Central memory CD8-positive, alpha-beta T cell (primary cell): ENCODE results near the gene FOXN4.

Experiments
- ATAC-seq: fragments of 150-1000 bp; cut with Tn5 transposase; replicated peaks from 2 replicates; pipeline ENCODE4 v1.10.0; 2022; ENCODE audit warnings: mild to moderate bottlenecking, moderate FRiP score, moderate number of reproducible peaks; ENCODE audit not compliant: poor library complexity, severe bottlenecking; ENCODE audit errors: extremely low read depth
- DNase-seq, 2 donors: peaks; one replicate each; pipeline ENCODE4 v3.0.0; 2021; ENCODE audit warnings: low spot score in 2 of 2
- H3K27ac Mint-ChIP-seq: one replicate; pipeline ENCODE4 v1.8.0; 2022; ENCODE audit warnings: low read depth, mild to moderate bottlenecking, moderate library complexity, mixed read lengths
- H3K27me3 Mint-ChIP-seq: one replicate; pipeline ENCODE4 v1.8.0; 2022; ENCODE audit warnings: mixed read lengths
- H3K36me3 Mint-ChIP-seq: one replicate; pipeline ENCODE4 v1.8.0; 2022; ENCODE audit warnings: mild to moderate bottlenecking, moderate library complexity, mixed read lengths; ENCODE audit not compliant: insufficient read depth
- H3K4me1 Mint-ChIP-seq: one replicate; pipeline ENCODE4 v1.8.0; 2022; ENCODE audit warnings: mixed read lengths
- H3K4me3 Mint-ChIP-seq: one replicate; pipeline ENCODE4 v1.8.0; 2022; ENCODE audit warnings: mild to moderate bottlenecking, moderate library complexity, mixed read lengths
- H3K9me3 Mint-ChIP-seq: one replicate; pipeline ENCODE4 v1.8.0; 2022; ENCODE audit warnings: mixed read lengths

The FOXN4 gene

DNA sequence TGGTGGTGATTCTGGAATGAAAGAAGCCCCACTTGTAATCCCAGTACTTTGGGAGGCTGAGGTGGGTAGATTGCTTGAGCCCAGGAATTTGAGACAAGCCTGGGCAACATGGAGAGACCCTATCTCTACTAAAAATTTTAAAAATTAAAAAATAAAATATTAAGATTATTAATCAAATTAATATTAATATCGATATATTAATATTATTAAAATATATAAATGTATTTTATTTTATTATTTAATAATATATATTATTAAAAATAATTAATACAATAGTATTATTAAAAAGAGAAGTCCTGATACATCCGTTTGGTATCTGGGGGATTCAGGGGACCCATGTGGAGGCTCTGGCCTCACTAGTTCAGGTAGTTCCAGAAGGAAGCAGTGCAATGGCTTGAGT is 68.7 kb downstream of the FOXN4 start:
- H3K27me3 Mint-ChIP-seq = no peaks in the 10 kb centered on the region
- peaks cover 15% of the 10 kb centered on the region for H3K36me3 Mint-ChIP-seq
- H3K4me3 Mint-ChIP-seq = no peak overlapping the region

GRCh38 chr12:109239691-109240090 is 69.4 kb downstream of the FOXN4 start:
- H3K27ac Mint-ChIP-seq = no peak overlapping the region
- peaks cover 14% of the 10 kb centered on the region for H3K36me3 Mint-ChIP-seq
- DNase-seq (no peak), ATAC-seq (no peak)
- no peaks in the 10 kb centered on the region for H3K4me1 Mint-ChIP-seq
- no peaks in the 10 kb centered on the region for H3K27me3 Mint-ChIP-seq
- no peaks in the 10 kb centered on the region for H3K9me3 Mint-ChIP-seq
- no peak overlapping the region for H3K4me3 Mint-ChIP-seq

More for the DNA sequence above, 68.7 kb downstream of the FOXN4 start:
- no peak for DNase-seq
- no peaks in the 10 kb centered on the region for H3K4me1 Mint-ChIP-seq
- ATAC-seq = no peak
- no peak overlapping the region for H3K27ac Mint-ChIP-seq
- no peaks in the 10 kb centered on the region for H3K9me3 Mint-ChIP-seq

- Mint-ChIP-seq H3K4me3 (no peak overlapping the region), H3K4me1 (no peaks in the 10 kb centered on the region), H3K27me3 (no peaks in the 10 kb centered on the region), H3K36me3 (peaks cover 12% of the 10 kb centered on the region), H3K27ac (no peak overlapping the region), H3K9me3 (no peaks in the 10 kb centered on the region)
- DNase-seq (no peak), ATAC-seq (no peak)
Observed at GRCh38 chr12:109239179-109239578, 69.9 kb downstream of the FOXN4 start.

GRCh38 chr12:109236257-109236656 is 72.8 kb downstream of the FOXN4 start:
- H3K36me3 Mint-ChIP-seq = peaks cover 11% of the 10 kb centered on the region

GRCh38 chr12:109234012-109234411 is 75.1 kb downstream of the FOXN4 start:
- no peak overlapping the region for H3K4me3 Mint-ChIP-seq
- H3K27me3 Mint-ChIP-seq = no peaks in the 10 kb centered on the region
- no peak overlapping the region for H3K27ac Mint-ChIP-seq
- ATAC-seq (no peak), DNase-seq (no peak)
- H3K36me3 Mint-ChIP-seq = peaks cover 11% of the 10 kb centered on the region
- no peaks in the 10 kb centered on the region for H3K4me1 Mint-ChIP-seq
- H3K9me3 Mint-ChIP-seq = no peaks in the 10 kb centered on the region

More at GRCh38 chr12:109236257-109236656, 72.8 kb downstream of the FOXN4 start:
- no peak overlapping the region for H3K4me3 Mint-ChIP-seq
- H3K4me1 Mint-ChIP-seq = no peaks in the 10 kb centered on the region
- no peaks in the 10 kb centered on the region for H3K27me3 Mint-ChIP-seq
- H3K27ac Mint-ChIP-seq = no peak overlapping the region
- ATAC-seq (no peak), DNase-seq (no peak)
- H3K9me3 Mint-ChIP-seq = no peaks in the 10 kb centered on the region

DNA sequence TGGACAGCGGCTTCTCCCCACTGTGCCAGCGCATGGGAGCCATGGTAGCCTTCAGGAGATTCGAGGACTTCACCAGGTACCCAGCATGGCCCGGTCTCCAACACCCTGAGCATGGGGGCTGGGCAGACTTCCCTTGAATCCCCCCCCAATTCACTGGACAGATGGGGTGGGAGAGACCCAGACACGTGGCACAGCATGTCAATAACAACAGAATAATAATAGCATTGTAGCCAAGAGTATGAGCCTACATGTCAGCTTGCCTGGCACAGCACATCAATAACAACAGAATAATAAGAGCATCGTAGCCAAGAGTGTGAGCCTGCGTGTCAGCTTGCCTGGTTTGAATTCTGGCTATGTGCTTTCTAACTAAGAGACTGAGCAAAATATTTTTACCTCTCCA is 76.4 kb downstream of the FOXN4 start:
- no peak for DNase-seq
- H3K4me1 Mint-ChIP-seq = no peaks in the 10 kb centered on the region
- ATAC-seq = no peak
- H3K36me3 Mint-ChIP-seq = peaks cover 12% of the 10 kb centered on the region
- no peak overlapping the region for H3K4me3 Mint-ChIP-seq
- no peaks in the 10 kb centered on the region for H3K9me3 Mint-ChIP-seq
- H3K27ac Mint-ChIP-seq = no peak overlapping the region
- no peaks in the 10 kb centered on the region for H3K27me3 Mint-ChIP-seq

GRCh38 chr12:109230193-109230592 is 78.9 kb downstream of the FOXN4 start:
- ATAC-seq (no peak), DNase-seq (no peak)
- Mint-ChIP-seq H3K27me3 (no peaks in the 10 kb centered on the region), H3K36me3 (peaks cover 3% of the 10 kb centered on the region), H3K4me1 (no peaks in the 10 kb centered on the region), H3K4me3 (no peak overlapping the region), H3K9me3 (no peaks in the 10 kb centered on the region), H3K27ac (no peak overlapping the region)

- H3K27me3 Mint-ChIP-seq = no peaks in the 10 kb centered on the region
- no peak for ATAC-seq
- no peaks in the 10 kb centered on the region for H3K9me3 Mint-ChIP-seq
- H3K4me3 Mint-ChIP-seq = no peak overlapping the region
- no peaks in the 10 kb centered on the region for H3K4me1 Mint-ChIP-seq
- no peak overlapping the region for H3K27ac Mint-ChIP-seq
- no peak for DNase-seq
- H3K36me3 Mint-ChIP-seq = peaks cover 2% of the 10 kb centered on the region
Observed at GRCh38 chr12:109228664-109229063, 80.4 kb downstream of the FOXN4 start.
